Skeletal muscle satellite cell (primary cell): ENCODE results near the gene LPCAT2.

Source experiments
- H3K27me3 ChIP-seq: 2 replicates; pipeline ENCODE4 v1.7.0; 2013; ENCODE audit warnings: low read length; ENCODE audit not compliant: control insufficient read depth, insufficient read depth
- H3K36me3 ChIP-seq: 2 replicates; pipeline ENCODE4 v1.7.0; 2013; ENCODE audit warnings: mild to moderate bottlenecking, control low read depth, low read length; ENCODE audit not compliant: insufficient read depth
- H3K4me1 ChIP-seq: 2 replicates; pipeline ENCODE4 v1.7.0; 2013; ENCODE audit warnings: low read length; ENCODE audit not compliant: control insufficient read depth, insufficient read depth
- H3K4me2 ChIP-seq: 2 replicates; pipeline ENCODE4 v1.7.0; 2013; ENCODE audit warnings: mild to moderate bottlenecking, low read length
- H3K4me3 ChIP-seq: 2 replicates; pipeline ENCODE4 v1.7.0; 2013; ENCODE audit warnings: low read length
- H3K9ac ChIP-seq: 2 replicates; pipeline ENCODE4 v1.7.0; 2013; ENCODE audit warnings: mild to moderate bottlenecking, low read depth, low read length, moderate library complexity
- H3K9me3 ChIP-seq: replicated peaks from 2 replicates; pipeline ENCODE4 v1.7.0; 2013; ENCODE audit warnings: mild to moderate bottlenecking, control low read depth, low read length

Gene LPCAT2

DNA sequence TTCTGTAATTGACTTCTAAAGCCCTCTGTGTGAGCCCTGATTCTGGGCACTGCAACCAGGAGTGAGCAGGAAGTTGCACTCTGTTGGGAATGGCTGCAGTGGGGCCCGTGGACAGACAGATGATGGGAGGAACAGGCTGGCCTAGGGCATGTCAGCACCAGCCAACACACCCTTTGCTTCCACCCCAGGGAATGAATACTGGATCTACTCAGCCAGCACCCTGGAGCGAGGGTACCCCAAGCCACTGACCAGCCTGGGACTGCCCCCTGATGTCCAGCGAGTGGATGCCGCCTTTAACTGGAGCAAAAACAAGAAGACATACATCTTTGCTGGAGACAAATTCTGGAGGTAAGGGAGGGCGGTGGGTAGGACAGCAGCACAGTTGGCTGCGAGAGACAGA lies 10.8 kb upstream of the LPCAT2 start:
- Histone ChIP-seq H3K9me3 (no peaks in the 10 kb centered on the region), H3K36me3 (peaks cover 89% of the 10 kb centered on the region), H3K4me2 (no peak overlapping the region), H3K4me3 (no peak overlapping the region), H3K9ac (peak overlapping the region; percentile 10), H3K27me3 (no peaks in the 10 kb centered on the region), H3K4me1 (peaks cover 85% of the 10 kb centered on the region)

DNA sequence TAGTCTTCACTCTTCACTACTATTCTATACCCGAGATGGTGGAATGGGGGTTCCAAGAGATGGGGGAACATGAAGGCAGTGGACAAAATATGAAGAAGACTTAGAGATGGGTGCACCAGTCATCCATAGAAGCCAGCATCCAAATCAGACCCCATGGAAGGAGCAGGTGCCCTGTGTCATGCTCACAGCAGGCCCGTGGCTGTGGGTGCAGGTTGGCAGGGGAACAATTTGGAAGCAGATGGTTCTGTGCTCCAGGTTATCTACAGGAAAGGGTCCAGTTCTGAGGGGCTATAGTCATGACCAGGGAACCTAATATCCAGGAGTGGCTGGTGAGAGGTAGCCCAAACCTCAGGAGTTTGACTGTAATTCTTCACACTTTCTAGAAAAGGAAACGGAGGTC lies 9.6 kb upstream of the LPCAT2 start:
- Histone ChIP-seq H3K4me1 (peaks cover 81% of the 10 kb centered on the region), H3K4me2 (peak overlapping the region; percentile 42), H3K27me3 (no peaks in the 10 kb centered on the region), H3K9me3 (no peaks in the 10 kb centered on the region), H3K4me3 (no peak overlapping the region), H3K36me3 (peaks cover 89% of the 10 kb centered on the region), H3K9ac (peak overlapping the region; percentile 67)

DNA sequence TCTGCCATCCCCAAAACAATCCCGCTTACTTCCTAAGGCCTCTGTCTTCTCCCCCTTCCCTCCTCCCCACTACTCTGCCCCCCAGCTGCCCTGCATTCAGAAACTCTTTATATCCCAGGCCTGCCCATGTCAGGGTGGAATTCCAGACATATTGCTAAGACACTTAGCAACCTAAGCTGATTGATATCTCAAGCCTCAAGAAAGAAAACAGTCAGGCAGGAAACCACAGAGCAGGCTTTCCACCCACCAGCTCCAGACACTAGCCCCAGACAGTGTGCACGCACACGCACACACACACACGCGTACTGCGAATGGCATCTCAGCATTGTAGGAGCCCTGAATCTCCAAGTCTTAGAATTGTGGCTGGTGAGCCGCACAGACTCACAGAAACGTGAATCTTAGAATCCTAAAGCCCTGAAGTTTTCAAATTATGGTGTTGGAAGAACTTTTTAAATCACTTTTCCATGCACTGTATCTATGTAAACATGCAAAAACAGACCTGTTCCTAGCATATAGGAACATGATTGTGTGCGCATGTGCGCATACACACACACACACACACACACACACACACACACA lies 8.8 kb upstream of the LPCAT2 start:
- Histone ChIP-seq H3K27me3 (no peaks in the 10 kb centered on the region), H3K4me3 (peak overlapping the region; percentile 21), H3K4me1 (peaks cover 74% of the 10 kb centered on the region), H3K36me3 (peaks cover 88% of the 10 kb centered on the region), H3K9me3 (no peaks in the 10 kb centered on the region), H3K9ac (peak overlapping the region; percentile 74), H3K4me2 (peak overlapping the region; percentile 56)

DNA sequence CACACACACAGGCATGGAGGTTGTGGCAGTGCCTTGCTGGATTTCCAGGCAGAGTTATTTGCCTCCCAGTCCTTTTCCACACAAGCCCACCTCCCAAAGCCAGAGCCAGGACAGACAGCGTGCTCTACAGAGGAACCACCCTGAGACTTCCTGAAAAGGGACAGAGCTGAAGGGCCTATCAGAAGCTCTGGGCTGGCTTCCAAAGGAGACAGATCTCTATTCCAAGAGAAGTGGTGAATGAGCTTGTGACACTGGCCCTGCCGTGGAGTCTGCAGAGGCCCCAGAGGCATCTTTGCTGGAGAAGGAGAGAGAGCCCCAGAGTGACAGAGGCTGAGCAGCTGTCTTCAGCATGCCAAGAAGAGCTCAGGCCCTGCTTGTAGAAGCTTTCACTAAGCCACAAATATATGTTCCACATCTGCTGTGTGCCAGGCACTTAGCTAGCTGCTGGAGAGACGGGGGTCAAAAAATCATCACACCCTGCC lies 8.3 kb upstream of the LPCAT2 start:
- Histone ChIP-seq H3K36me3 (peaks cover 88% of the 10 kb centered on the region), H3K9me3 (no peaks in the 10 kb centered on the region), H3K4me3 (peak overlapping the region; percentile 21), H3K9ac (peak overlapping the region; percentile 74), H3K27me3 (no peaks in the 10 kb centered on the region), H3K4me2 (peak overlapping the region; percentile 56), H3K4me1 (peaks cover 68% of the 10 kb centered on the region)

DNA sequence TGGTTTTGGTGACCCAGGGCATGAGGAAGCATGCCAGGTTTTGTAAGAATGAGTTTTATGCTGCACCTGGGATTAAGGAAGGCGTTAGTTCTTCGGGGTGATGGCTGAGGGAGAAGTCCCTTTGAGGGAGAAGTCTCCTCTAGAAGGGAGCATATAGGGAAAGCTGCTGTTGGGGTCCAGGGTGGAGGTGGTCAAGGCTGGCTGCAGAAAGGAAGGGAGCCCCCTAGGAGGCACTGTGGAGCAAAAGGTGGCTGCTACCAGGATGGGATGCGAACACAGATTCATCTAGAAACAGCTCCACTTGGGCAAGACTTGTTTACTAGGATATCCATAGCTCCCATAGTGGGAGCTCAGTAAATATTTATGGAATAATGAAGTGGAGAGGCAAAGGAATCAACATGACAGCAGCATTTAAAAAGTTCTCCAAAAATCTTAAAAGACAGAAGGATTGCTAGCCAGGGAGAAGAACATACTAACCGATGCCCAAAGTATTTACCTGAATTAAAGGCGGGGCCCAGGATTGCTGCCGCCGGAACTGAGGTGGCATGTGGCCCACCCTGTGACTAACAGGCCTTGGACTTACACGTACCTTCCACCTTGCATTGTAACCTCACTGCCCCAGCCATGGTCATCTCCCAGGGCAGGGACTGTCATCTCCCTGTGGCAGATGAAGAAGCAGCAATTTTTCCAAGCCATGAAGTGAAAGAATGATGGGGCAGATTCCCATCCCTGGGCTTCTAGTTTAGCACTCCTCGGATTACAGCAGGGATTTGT lies 7.1 kb upstream of the LPCAT2 start:
- peaks cover 62% of the 10 kb centered on the region for H3K4me1 ChIP-seq
- no peak overlapping the region for H3K4me3 ChIP-seq
- no peaks in the 10 kb centered on the region for H3K9me3 ChIP-seq
- H3K36me3 ChIP-seq, result peaks cover 89% of the 10 kb centered on the region
- H3K9ac ChIP-seq, result peak overlapping the region; percentile 39
- no peak overlapping the region for H3K4me2 ChIP-seq
- H3K27me3 ChIP-seq, result no peaks in the 10 kb centered on the region

DNA sequence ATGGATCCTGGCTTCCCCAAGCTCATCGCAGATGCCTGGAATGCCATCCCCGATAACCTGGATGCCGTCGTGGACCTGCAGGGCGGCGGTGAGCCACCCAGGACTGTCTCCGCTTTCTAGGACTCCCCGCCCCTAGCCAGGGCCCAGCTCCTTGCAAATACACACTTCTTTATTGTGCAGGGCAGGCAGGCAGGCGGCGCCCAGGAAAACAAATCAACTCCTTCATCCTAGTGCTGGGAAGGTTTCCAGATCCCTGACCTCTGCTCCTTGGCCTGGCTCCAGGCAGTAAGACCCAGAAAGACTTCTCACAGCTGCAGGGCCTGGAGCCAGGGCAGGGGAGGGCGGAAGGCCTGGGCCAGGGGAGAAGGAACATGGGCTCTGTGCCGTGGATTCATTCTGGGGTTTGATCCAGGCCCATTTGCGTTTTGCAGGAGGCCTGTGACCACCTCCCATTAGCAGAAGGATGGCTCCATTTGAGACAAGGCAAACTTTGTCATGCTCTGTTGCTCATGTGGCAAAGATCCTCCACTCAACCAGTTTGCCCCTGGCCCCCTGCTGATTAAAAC lies 6.0 kb upstream of the LPCAT2 start:
- Histone ChIP-seq H3K36me3 (peaks cover 87% of the 10 kb centered on the region), H3K9me3 (no peaks in the 10 kb centered on the region), H3K4me2 (peak overlapping the region; percentile 11), H3K9ac (peak overlapping the region; percentile 39), H3K4me3 (no peak overlapping the region), H3K4me1 (peaks cover 55% of the 10 kb centered on the region), H3K27me3 (no peaks in the 10 kb centered on the region)

DNA sequence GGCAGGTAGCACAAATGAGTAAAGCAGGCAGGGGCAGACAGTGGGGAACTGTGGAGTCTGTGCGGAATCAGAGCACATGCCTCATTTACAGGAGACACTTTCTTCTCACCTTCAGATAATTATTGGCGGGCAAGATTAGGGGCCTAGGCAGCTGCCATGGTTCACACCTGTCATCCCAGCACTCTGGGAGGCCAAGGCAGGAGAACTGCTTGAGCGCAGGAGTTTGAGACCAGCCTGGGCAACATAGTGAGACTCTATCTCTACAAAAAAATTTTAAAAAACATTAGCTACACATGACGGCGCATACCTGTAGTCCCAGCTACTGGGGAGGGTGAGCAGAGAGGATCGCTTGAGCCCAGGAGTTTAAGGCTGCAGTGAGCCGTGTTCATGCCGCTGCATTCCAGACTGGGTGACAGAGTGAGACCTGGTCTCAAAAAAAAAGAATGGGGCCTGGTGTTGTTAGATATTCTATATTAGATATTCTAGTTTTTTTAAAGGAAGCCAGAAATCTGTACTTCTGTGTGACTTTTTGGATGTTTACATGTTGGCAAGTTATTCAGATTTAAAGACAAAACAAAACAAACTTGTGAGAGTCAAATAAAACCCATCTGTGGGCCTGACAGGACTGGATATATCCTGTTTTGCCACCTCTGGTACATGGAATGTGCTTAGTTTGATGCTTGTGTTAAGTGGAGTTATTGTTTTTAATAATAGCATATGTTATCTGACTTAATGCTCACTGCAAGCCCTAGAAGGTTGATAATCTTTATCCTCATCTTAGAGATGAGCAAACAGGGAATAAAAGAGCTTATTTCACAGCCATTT lies 4.9 kb upstream of the LPCAT2 start:
- H3K36me3 ChIP-seq, result peaks cover 84% of the 10 kb centered on the region
- no peaks in the 10 kb centered on the region for H3K27me3 ChIP-seq

DNA sequence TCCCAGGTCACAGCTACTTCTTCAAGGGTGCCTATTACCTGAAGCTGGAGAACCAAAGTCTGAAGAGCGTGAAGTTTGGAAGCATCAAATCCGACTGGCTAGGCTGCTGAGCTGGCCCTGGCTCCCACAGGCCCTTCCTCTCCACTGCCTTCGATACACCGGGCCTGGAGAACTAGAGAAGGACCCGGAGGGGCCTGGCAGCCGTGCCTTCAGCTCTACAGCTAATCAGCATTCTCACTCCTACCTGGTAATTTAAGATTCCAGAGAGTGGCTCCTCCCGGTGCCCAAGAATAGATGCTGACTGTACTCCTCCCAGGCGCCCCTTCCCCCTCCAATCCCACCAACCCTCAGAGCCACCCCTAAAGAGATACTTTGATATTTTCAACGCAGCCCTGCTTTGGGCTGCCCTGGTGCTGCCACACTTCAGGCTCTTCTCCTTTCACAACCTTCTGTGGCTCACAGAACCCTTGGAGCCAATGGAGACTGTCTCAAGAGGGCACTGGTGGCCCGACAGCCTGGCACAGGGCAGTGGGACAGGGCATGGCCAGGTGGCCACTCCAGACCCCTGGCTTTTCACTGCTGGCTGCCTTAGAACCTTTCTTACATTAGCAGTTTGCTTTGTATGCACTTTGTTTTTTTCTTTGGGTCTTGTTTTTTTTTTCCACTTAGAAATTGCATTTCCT lies 3.4 kb upstream of the LPCAT2 start:
- peaks cover 74% of the 10 kb centered on the region for H3K36me3 ChIP-seq
- H3K9me3 ChIP-seq, result no peaks in the 10 kb centered on the region
- H3K27me3 ChIP-seq, result no peaks in the 10 kb centered on the region
- no peak overlapping the region for H3K4me3 ChIP-seq
- H3K4me2 ChIP-seq, result no peak overlapping the region
- H3K4me1 ChIP-seq, result peaks cover 41% of the 10 kb centered on the region
- no peak overlapping the region for H3K9ac ChIP-seq

More for the DNA sequence above, 4.9 kb upstream of the LPCAT2 start:
- Histone ChIP-seq H3K9ac (no peak overlapping the region), H3K4me3 (no peak overlapping the region), H3K9me3 (no peaks in the 10 kb centered on the region), H3K4me2 (no peak overlapping the region), H3K4me1 (peaks cover 49% of the 10 kb centered on the region)

DNA sequence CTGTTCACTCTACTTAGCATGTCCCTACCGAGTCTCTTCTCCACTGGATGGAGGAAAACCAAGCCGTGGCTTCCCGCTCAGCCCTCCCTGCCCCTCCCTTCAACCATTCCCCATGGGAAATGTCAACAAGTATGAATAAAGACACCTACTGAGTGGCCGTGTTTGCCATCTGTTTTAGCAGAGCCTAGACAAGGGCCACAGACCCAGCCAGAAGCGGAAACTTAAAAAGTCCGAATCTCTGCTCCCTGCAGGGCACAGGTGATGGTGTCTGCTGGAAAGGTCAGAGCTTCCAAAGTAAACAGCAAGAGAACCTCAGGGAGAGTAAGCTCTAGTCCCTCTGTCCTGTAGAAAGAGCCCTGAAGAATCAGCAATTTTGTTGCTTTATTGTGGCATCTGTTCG lies 2.8 kb upstream of the LPCAT2 start:
- H3K9ac ChIP-seq, result no peak overlapping the region
- H3K4me1 ChIP-seq, result peaks cover 35% of the 10 kb centered on the region
- no peaks in the 10 kb centered on the region for H3K9me3 ChIP-seq
- no peaks in the 10 kb centered on the region for H3K27me3 ChIP-seq
- peaks cover 68% of the 10 kb centered on the region for H3K36me3 ChIP-seq
- no peak overlapping the region for H3K4me3 ChIP-seq
- no peak overlapping the region for H3K4me2 ChIP-seq

DNA sequence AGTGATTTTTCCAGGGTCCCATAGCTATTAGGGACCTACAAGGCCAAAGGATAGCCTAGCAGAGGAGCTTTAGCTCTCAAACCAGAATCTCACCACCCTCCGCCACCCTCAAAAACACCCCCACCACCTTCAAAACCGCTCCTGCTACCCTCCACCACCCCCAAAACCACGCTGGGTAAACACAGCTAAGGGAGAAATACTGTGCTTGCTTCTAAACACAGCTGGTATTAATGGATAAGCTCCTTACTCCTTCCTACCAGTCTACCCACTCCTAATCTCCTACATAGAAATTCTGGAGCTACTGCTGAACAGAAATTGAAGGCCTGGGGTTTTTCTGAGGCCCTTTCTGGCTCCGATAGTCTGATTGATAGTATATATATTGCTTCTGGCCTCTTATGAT lies 2.2 kb upstream of the LPCAT2 start:
- Histone ChIP-seq H3K9ac (no peak overlapping the region), H3K9me3 (no peaks in the 10 kb centered on the region), H3K36me3 (peaks cover 62% of the 10 kb centered on the region), H3K27me3 (no peaks in the 10 kb centered on the region), H3K4me3 (no peak overlapping the region), H3K4me1 (peaks cover 29% of the 10 kb centered on the region), H3K4me2 (no peak overlapping the region)
